Endothelial cell (in vitro differentiated cells): ENCODE measurements around the gene SEPTIN12. TPM values are rescaled to one million over a fixed set of nuclear protein-coding genes. Genes with fewer than 3 reads are reported as not detected.
A peak's percentile ranks its signal among the peaks of the same experiment; 100 is the strongest.
"Not testable (repeated sequence)": the region's sequence is repeated elsewhere in the genome, so short reads cannot be mapped to it uniquely, and the experiment has no call there.

Source experiments
- DNase-seq: peaks from one replicate; pipeline ENCODE4 v3.0.0; 2021; ENCODE audit warnings: low spot score
- H3K27ac Mint-ChIP-seq: one replicate; pipeline ENCODE4 v1.8.0; 2021; ENCODE audit warnings: mixed read lengths, inconsistent platforms; ENCODE audit not compliant: unreplicated experiment
- H3K27me3 Mint-ChIP-seq: one replicate; pipeline ENCODE4 v1.8.0; 2021; ENCODE audit warnings: mild to moderate bottlenecking, moderate library complexity, mixed read lengths, inconsistent platforms; ENCODE audit not compliant: unreplicated experiment
- H3K36me3 Mint-ChIP-seq: one replicate; pipeline ENCODE4 v1.8.0; 2021; ENCODE audit warnings: mild to moderate bottlenecking, low read depth, mixed read lengths, inconsistent platforms; ENCODE audit not compliant: unreplicated experiment
- H3K4me1 Mint-ChIP-seq: one replicate; pipeline ENCODE4 v1.8.0; 2021; ENCODE audit warnings: mild to moderate bottlenecking, mixed read lengths, inconsistent platforms; ENCODE audit not compliant: unreplicated experiment
- H3K4me3 Mint-ChIP-seq: one replicate; pipeline ENCODE4 v1.8.0; 2021; ENCODE audit warnings: mild to moderate bottlenecking, mixed read lengths, inconsistent platforms; ENCODE audit not compliant: unreplicated experiment
- H3K9me3 Mint-ChIP-seq: one replicate; pipeline ENCODE4 v1.8.0; 2021; ENCODE audit warnings: mixed read lengths, inconsistent platforms; ENCODE audit not compliant: unreplicated experiment
- total RNA-seq: library from RNA; stranded (reverse); fragmentation: NEBNext Ultra II Directional; extraction: Animal tissue kit (Norgen Biotek cat#: 25700); gene quantifications from one replicate; pipeline ENCODE4 v1.2.1, GENCODE V29; 2021; ENCODE audit not compliant: unreplicated experiment
- TF ChIP-seq, protein P1 (sequence below): fragments of 200-600 bp; sonication (generic); IDR thresholded peaks from one replicate; pipeline ENCODE4 v1.5.0; 2021; ENCODE audit warnings: antibody characterized with exemption; ENCODE audit not compliant: unreplicated experiment

The SEPTIN12 gene
- total RNA-seq, 1 donor from 2014 or later, result 11.5 TPM

DNA sequence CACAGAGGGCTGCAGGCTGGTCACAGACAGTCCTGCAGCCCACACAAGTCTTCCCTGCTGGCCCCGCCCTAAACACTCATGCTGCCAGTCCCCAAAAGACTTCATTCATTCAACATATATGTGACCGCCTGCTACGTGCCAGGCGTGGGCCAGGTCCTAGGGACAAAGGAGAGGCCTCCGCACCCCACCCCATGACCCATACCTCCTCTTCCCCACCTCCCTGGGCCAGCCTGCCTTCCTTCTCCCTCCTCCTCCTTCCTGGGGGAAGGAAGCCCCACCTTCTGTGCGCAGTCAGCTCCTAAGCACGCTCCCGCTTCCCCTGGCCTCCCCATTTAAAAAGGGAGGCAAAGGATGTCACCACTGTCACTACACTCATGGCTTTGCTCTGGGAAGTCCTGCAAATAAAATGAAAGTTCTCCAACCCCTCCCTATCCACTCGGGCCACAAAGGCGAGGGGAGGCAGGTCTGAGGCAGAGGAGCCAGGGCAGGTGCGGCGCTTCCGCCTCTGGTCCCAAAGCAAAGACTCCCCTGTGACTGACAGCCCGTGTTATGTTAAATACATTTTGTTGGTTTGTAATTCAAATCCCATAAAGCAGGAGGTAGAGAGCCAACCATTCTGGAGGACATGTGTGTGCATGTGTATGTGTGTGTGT, 44.8 kb downstream of the SEPTIN12 start:
- H3K4me3 Mint-ChIP-seq, result no peak overlapping the region
- TF ChIP-seq, protein P1, sequence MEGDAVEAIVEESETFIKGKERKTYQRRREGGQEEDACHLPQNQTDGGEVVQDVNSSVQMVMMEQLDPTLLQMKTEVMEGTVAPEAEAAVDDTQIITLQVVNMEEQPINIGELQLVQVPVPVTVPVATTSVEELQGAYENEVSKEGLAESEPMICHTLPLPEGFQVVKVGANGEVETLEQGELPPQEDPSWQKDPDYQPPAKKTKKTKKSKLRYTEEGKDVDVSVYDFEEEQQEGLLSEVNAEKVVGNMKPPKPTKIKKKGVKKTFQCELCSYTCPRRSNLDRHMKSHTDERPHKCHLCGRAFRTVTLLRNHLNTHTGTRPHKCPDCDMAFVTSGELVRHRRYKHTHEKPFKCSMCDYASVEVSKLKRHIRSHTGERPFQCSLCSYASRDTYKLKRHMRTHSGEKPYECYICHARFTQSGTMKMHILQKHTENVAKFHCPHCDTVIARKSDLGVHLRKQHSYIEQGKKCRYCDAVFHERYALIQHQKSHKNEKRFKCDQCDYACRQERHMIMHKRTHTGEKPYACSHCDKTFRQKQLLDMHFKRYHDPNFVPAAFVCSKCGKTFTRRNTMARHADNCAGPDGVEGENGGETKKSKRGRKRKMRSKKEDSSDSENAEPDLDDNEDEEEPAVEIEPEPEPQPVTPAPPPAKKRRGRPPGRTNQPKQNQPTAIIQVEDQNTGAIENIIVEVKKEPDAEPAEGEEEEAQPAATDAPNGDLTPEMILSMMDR, result no peak

DNA sequence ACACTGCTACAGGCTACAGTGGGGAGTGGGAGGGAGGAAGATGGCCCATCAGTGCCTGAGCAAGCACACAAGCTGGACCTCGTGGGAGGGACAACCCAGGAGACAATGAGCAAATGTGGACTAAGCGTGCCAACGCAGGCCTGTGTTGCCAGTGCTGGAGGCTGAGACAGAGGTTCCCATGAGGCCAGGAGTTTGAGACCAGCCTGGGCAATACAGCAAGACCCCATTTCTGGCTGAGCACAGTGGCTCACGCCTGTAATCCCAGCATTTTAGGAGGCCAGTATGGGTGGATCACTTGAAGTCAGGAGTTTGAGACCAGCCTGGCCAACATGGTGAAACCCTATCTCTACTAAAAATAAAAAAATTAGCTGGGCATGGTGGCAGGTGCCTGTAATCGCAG, 49.8 kb downstream of the SEPTIN12 start:
- H3K27me3 Mint-ChIP-seq, H3K36me3 Mint-ChIP-seq, H3K4me1 Mint-ChIP-seq, H3K4me3 Mint-ChIP-seq, H3K27ac Mint-ChIP-seq, H3K9me3 Mint-ChIP-seq, DNase-seq: not testable (repeated sequence)

More for the DNA sequence above, 44.8 kb downstream of the SEPTIN12 start:
- Mint-ChIP-seq H3K27me3 (peaks cover 1% of the 10 kb centered on the region), H3K36me3 (no peaks in the 10 kb centered on the region), H3K27ac (no peak overlapping the region), H3K9me3 (no peaks in the 10 kb centered on the region), H3K4me1 (no peaks in the 10 kb centered on the region)
- DNase-seq, result no peak

DNA sequence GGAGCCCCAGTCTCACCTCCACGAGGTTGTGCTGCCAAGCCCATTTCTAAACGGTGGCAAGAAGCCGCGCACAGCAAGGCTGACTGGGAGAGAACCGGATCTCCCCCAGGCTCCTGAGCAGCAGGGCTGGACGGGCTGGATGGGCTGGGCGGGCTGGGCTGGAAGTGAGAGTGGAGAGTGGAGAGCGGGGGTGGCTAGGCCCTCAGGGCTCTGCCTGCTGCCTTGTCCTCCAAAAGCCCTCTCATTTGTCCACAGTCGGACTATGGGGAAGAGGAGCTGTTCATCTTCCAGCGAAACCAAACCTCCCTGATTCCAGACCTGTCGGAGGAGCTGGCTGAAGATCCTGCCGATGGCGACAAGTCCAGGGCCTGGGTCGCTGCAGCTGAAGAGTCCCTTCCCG, 50.6 kb downstream of the SEPTIN12 start:
- no peak for DNase-seq
- no peak overlapping the region for H3K27ac Mint-ChIP-seq
- H3K27me3 Mint-ChIP-seq, result peaks cover 8% of the 10 kb centered on the region

DNA sequence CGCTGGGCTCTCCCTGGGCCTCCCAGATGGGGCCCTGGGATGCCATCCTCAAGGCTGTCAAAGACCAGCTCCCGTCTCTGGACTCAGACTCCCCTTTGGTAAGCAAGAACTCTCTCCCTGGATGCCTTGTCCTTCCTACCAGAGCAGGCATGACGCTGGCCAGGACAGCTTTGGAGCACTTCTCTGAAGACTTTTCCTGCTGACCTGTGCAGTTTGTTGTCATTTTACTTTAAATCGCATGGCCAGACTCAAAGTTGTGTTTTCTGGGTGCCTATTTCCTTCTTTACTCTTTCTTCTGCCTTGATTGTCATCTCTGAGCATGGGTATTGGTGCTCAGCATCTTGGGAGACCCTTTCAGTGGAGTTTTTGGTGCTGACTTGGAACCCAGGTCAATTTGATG, 51.6 kb downstream of the SEPTIN12 start:
- no peaks in the 10 kb centered on the region for H3K9me3 Mint-ChIP-seq
- DNase-seq, result no peak
- H3K4me3 Mint-ChIP-seq, result peak overlapping the region; percentile 38
- peaks cover 8% of the 10 kb centered on the region for H3K27me3 Mint-ChIP-seq
- H3K36me3 Mint-ChIP-seq, result peaks cover 4% of the 10 kb centered on the region
- H3K27ac Mint-ChIP-seq, result no peak overlapping the region
- peaks cover 5% of the 10 kb centered on the region for H3K4me1 Mint-ChIP-seq
- TF ChIP-seq, protein P1, result no peak

More for the DNA sequence above, 50.6 kb downstream of the SEPTIN12 start:
- TF ChIP-seq, protein P1, result no peak
- Mint-ChIP-seq H3K4me1 (peaks cover 5% of the 10 kb centered on the region), H3K9me3 (no peaks in the 10 kb centered on the region), H3K36me3 (peaks cover 4% of the 10 kb centered on the region), H3K4me3 (no peak overlapping the region)

DNA sequence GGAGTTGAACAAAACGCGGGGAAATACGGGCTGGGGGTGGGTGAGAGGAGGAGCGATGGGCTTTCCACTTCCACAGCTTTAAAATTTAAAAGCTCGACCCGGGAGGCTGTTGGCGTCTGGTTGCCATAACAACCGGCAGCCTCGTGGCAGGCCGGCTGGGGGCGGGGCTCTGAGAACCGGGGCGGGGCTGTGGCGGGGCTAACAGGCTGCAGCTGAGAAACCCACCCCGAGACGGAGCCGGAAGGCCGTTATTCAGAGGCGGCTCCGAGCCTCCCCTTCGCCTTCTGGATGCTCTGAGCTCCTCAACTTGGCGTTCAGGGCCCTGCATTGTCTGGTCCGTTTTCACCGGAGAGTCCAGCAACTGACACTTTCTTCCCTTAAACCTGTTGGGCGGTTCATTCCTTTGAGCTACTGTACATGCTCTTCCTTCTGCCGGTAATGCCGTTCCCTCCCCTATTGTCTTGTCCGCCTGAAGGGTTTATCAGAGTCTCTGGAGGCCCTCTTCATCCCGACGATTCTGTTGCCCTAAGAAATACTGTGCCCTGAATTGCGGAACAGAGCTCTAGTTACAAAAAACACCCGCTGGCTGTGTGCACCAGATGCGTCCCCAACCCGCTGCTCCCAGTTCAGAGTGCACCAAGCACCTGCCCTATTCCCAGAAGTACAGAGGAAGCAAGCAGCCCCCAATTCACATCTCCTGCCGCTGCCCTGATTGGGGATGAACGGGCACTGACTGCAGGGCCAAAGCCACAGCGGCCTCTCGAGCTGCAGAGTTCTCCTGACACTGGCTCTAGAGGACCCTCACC, 53.2 kb downstream of the SEPTIN12 start:
- Mint-ChIP-seq H3K4me1 (peaks cover 5% of the 10 kb centered on the region), H3K36me3 (peaks cover 4% of the 10 kb centered on the region), H3K27ac (peak overlapping the region; percentile 75), H3K9me3 (no peaks in the 10 kb centered on the region), H3K27me3 (peaks cover 8% of the 10 kb centered on the region), H3K4me3 (peak overlapping the region; percentile 95)
- peak; percentile 91 for DNase-seq
- TF ChIP-seq, protein P1, result no peak
